GM21381 (cell line): ENCODE measurements around the gene CNPY4.
"Not testable (repeated sequence)": the region's sequence is repeated elsewhere in the genome, so short reads cannot be mapped to it uniquely, and the experiment has no call there.

Source experiments
- ATAC-seq: cut with Tn5 transposase; IDR thresholded peaks from one replicate; pipeline ENCODE4 v1.9.1; 2021; ENCODE audit warnings: mild to moderate bottlenecking, moderate library complexity; ENCODE audit not compliant: unreplicated experiment

The CNPY4 gene

DNA sequence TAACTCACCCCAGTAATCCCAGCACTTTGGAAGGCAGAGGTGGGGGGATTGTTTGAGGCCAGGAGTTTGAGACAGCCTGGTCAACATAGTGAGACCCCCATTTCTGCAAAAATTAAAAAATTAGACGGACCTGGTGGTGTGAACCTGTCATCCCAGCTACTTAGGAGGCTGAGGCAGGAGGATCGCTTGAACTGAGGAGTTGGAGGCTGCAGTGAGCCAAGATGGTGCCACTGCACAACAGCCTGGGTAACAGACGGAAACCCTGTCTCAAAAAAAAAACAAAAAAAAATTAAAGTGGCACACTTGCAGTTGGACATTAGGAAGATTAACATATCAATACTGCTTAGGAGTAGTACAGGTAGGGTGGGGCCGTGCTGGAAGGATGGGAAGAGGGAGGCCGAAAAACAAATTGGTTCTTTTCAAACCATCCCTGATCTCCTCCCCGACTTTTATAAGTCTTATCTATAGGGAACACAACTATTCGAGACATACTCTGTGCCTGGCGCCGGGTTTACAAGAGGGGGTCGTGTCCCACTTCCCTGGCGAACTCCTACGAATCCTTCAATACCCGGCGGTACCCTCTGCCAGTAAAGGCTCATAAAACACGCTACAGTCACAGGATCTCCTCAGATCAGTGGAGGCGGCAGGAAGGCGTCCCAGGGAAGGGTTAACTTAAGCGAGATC, 904 bp upstream of the CNPY4 start:
- no peak for ATAC-seq

DNA sequence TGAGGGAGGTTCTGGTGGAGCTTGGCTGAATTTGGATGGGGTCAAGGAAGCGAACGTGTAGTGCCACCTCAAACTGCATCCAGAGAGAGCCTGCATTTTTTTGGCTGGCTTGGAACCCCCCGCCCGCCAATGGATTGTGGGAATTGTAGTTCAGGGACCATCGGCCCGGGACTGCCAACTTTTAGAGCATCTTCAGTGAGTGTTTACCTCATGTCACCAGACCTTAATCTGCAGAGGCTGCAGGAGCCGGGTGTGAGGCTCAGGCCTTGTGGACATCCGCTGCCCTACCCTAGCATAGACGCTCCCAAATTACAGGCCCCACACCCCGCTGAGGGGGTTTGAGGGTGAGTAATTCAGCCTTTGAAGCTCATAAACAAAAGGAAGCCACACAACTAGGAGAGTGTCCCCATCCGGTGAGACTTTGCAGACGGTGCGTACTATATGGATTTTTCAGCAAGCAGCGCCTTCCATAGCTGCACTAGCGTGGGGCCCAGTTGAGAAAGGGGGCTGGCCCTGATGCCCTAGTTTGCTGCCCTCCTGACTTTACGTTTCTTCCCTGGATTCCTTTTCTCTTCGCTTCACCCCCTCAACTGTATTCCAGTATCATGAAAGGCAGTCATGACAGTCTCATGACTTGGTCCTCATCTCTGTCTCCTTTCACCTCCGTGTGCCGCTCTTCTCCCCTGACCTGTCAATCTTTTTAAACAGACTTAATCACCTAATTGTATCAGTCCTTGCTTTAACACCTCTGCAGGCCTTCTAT, 717 bp downstream of the CNPY4 start:
- peak; percentile 27 for ATAC-seq

DNA sequence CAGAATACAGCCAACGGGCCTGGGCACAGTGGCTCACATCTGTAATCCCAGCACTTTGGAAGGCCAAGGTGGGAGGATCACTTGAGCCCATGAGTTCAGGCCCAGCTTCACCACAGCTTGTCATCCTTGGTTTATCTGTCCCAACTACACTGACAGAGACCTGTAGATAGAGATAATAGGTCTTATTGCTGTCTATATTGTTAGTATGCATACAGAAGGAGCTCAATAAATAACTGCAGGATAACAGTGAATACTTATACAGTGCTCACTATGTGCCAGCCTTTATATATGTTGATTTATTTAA, 1.3 kb downstream of the CNPY4 start:
- no peak for ATAC-seq

DNA sequence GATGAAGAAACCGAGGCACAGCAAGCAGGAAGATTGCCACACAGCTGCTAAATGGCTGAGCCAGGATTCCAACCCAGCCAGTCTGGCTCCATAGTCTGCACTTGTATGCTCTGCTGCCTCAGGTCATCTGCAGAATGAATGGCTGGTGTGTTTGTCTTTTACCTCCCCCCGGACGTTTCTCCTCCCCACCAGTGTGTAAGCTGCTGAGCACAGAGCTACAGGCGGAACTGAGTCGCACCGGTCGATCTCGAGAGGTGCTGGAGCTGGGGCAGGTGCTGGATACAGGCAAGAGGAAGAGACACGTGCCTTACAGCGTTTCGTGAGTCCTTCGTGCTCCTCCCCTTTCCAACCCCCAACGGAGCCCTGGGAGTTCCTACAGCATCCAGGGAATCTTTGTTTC, 2.6 kb downstream of the CNPY4 start:
- no peak for ATAC-seq

DNA sequence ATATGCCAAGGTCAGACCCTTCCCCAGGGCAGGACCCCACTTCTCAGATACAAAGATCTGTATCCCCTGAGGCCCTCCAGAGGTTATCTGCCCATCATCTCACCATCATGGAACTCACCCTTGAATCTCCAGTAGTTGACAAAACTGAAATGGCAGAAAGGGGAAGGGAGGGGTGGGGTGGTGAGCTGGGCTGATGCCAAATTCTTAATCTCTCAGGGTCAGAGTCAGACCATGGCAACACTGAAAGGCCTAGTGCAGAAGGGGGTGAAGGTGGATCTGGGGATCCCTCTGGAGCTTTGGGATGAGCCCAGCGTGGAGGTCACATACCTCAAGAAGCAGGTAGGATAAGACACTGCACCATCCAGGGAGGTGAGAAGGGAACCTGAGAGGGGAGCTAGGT, 3.1 kb downstream of the CNPY4 start:
- ATAC-seq = no peak

DNA sequence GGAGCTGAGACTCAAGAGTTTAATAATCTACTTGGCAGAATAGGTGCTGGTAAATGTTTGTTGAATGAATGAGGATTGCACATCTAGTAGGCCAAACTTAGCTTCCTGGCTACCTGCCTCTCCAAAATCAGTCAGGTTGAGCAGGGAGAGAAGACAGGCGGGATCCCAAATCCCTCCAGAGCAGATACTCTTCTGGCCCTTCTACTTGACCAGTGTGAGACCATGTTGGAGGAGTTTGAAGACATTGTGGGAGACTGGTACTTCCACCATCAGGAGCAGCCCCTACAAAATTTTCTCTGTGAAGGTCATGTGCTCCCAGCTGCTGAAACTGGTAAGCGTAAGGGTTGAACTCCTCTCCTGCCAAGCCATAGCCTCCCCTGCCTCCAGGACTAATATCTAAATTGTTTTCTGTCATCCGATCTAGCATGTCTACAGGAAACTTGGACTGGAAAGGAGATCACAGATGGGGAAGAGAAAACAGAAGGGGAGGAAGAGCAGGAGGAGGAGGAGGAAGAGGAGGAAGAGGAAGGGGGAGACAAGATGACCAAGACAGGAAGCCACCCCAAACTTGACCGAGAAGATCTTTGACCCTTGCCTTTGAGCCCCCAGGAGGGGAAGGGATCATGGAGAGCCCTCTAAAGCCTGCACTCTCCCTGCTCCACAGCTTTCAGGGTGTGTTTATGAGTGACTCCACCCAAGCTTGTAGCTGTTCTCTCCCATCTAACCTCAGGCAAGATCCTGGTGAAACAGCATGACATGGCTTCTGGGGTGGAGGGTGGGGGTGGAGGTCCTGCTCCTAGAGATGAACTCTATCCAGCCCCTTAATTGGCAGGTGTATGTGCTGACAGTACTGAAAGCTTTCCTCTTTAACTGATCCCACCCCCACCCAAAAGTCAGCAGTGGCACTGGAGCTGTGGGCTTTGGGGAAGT, 5.1 kb downstream of the CNPY4 start:
- no peak for ATAC-seq

DNA sequence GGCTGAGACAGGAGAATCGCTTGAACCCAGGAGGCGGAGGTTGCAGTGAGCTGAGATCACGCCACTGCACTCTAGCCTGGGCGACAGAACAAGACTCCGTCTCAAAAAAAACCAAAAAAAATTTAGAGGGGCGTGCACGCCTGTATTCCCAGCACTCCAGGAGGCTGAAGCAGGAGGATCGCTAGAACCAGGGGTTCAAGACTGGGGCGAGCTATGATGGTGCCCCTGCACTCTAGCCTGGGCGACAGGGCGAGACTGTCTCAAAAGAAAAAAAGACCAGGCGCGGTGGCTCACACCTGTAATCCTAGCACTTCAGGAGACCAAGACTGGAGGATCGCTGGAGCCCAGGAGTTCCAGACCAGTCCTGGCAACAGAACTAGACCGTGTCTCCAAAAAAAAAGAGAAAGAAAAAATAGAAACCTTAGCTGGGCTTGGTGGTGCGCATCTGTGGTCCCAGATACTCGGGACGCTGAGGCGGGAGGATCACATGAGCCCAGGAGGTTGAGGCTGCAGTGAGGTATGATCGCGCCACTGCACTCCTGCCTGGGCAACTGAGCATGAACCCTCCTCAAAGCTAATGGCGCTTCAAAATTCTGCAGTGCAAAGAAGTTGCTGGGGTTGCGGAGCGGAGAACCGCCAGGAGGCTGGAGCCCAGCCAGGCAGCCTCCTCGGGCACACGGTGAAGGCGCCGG, 7.0 kb downstream of the CNPY4 start:
- ATAC-seq = no peak

DNA sequence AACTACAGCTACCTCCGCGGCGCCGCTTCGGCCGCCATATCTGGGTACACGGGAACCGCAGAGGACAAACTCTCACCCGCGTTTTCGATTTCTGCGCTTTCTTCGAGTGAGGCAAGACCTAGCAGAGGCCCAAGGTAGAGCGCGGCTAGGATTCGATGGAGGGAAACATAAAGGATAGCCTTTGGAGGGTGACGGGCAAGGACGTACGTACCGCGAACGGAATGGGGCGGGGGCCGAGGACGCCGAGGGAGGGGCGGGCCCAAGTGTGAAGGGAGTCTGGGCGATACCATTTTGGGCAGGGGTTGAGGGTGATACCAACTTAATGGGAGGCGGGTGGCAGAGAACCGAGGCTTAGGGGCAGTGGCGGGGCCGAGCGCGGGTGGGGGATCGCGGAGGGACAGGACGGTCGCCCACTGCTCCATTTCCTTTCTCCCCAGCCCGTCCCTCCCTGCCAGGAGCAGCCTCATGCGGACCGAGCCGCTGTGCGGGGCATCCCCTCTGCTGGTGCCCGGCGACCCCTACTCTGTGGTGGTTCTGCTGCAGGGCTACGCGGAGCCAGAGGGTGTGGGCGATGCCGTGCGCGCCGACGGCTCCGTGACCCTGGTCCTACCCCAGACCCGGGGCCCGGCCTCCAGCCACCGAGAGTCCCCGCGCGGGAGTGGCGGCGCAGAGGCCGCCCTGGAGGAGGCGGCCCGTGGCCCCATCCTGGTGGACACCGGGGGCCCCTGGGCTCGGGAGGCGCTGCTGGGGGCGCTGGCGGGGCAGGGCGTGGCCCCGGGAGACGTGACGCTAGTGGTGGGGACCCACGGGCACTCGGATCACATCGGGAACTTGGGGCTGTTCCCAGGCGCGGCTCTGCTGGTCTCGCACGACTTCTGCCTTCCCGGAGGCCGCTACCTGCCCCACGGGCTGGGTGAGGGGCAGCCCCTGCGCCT, 7.8 kb downstream of the CNPY4 start, which contains the start of gene MBLAC1:
Gene MBLAC1 (plus strand): TSS at position 37 of the 935 bp plus-strand sequence. CDS start 429 bp downstream, at position 466.
- peak; percentile 62 for ATAC-seq

DNA sequence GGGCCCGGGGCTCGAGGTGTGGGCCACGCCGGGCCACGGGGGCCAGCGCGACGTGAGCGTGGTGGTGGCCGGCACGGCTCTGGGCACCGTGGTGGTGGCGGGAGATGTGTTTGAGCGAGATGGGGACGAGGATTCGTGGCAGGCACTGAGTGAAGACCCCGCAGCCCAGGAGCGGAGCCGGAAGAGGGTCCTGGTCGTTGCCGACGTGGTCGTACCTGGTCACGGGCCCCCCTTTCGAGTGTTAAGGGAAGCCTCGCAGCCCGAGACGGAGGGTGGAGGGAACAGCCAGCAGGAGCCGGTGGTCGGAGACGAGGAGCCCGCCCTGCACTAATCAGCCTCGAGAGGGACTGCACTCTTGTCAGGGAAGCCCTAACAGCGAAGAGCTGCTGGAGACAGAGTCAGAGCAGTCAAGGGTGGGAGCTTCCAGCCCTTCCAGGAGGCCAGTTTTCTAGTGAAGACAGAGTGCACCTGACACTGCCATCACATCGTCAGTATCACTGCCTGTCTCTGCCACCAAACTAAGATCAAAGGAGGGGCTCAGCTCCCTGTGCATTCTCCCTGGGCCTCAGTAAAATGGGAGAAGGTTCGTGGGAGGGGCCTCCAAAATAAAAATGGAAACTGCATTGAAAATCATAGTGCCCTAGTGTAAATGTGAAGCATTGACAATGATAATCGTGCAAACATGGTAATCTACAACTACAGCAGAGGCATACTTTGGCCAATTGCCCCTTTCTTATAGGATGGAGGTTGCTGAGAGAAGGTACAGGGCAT, 8.6 kb downstream of the CNPY4 start:
- no peak for ATAC-seq

DNA sequence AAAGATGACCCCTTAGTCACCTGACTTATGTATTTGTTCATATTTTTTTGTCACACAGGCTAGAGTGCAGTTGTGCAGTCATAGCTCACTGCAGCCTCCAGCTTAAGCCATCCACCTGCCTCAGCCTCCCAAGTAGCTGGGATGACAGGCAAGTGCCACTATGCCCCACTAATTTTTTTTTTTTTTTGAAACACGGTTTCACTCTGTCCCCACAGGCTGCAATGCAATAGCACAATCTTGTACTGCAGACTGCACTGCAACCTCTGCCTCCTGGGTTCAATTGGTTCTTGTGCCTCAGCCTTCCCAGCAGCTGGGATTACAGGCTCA, 9.2 kb downstream of the CNPY4 start:
- no peak for ATAC-seq

DNA sequence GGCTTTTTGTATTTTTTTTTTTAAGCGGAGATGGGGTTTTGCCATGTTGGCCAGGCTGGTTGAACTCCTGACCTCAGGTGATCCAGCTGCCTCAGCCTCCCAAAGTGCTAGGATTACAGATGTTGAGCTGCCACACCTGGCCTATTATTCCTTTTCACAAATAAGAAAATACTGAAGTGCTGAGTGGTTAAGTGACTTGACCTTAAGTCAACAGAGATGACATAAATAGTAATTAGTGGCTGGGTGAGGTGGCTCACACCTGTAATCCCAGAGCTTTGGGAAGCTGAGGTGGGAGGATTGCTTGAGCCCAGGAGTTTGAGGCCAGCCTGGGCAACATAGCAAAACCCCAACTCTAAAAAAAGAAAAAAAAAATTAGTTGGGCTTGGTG, 10.8 kb downstream of the CNPY4 start:
- ATAC-seq = not testable (repeated sequence)

DNA sequence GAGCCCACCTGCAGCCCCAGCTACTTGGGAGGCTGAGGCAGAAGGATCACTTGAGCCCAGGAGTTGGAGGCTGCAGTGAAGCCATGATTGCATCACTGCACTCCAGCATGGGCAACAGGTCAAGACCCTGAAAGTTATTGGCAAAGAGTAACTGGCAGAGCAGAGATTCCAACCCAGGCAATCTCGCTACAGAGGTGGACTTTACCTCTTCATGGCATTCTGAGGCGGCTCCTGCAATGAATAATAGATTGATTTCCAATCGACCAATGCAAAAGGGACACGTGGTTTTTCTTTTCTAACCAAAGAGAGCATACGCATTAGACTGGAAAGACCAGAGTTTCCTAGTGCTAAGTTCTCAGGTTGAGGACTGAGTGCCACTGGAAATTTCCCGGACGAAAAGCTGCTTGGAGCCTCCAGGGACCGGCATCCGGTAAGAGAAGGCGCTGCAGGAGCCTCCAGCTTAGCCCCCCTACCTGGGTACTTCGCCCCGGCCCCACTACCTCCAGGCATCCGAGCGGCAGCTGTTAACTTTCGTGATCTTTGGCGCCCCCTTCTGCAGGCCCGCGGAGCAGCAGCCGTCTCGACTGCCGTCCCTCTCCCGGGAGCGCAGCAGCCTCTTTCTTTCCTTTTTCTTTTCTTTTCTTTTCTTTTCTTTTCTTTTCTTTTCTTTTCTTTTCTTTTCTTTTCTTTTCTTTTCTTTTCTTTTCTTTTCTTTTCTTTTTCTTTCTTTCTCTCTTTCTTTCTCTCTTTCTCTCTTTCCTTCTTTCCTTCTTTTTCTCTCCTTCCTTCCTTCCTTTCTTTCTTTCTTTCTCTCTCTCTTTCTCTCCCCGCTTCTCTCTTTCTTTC, 11.4 kb downstream of the CNPY4 start:
- ATAC-seq = no peak

DNA sequence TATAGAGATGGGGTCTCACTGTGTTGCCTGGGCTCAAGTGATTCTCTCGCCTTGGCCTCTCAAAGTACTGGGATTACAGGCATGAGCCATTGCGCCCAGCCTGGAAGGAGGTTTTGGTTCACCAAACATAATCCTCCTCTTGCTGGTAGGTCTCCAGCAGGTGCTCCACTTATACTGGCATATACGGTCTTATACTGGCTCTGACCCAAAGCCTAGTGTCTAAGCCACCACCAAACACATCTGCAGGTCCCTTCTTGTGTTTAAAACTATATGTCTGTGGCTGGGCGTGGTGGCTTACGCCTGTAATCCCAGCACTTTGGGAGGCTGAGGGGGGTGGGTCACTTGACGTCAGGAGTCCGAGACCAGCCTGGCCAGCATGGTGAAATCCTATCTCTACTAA, 12.7 kb downstream of the CNPY4 start:
- no peak for ATAC-seq

DNA sequence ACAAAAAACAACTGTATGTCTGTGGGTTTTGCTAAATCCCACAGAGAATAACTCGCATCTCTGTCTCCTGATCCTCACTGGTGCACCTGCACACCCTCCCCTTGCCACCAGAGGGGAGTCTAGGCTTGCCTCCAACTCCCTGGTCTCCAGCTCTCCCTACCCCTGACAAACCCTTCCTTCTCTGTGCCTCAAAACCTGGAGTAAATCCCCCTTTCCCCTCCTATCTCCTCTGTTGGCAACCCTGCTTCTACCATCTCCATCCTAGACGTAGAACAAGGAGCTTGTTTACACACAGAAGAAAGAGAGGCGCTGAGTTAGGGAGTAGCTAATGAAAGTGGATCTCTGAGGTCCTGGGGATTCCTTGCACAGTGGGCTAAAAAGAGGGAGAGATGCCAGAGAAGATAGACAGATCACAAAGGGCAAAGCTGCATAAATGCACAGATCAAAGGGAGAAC, 13.3 kb downstream of the CNPY4 start:
- no peak for ATAC-seq

DNA sequence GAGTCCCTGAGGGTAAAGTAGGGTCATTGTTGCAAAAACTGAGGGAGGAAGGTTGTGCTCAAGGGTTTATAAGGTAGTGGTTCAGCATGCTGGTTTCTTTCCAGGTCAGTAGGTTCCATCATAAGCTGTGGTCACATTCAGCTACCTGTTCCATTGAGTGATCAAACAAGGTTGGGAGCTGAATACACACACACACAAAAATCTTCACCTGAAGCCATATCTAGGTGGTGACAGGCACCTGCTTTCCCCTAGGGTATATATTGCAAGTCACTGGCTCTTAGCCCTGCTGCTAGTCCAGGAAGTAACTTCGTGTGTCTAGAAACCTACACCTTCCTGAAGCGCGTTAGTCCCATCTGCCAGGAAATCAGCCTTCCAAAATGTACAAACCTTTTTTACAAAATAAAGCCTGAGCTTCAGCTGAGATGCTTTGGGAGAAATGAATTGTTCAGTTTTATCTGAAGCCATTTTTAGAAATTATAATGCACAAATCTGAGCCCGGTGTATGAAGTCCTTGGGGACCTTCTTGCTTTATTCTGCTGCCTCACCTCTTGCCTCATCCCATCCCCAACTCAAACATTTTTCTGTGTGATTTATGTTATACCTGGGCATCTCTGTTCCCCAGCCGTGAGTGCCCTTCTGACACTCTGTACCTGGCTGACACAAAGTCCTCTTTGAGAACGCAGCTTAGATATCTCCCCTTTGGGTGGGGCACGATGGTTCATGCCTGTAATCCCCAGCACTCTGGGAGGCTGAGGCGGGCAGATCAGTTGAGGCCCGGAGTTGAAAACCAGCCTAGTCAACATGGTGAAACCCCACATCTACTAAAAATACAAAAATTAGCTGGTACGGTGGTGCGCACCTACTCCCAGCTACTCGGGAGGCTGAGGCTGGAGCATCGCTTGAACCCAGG, 18.7 kb downstream of the CNPY4 start:
- no peak for ATAC-seq

DNA sequence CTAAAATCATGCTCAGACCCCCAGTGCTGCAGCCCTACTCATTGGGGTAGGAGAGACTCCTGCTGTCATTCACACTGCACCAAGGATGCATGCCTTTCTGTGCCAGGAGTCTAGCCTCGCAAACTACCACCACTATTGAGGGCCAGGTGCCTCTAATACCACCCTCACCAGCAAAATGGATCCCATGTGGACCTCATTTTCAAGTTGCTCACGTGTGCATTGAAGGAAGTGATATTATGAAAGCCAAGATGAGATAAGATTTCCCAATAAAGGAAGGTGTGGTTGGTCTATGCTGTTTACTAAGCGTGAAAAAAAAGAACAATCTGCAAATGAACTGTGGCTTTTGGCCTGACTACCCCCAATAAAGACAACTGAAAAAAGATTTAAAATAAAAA, 22.1 kb downstream of the CNPY4 start:
- no peak for ATAC-seq

DNA sequence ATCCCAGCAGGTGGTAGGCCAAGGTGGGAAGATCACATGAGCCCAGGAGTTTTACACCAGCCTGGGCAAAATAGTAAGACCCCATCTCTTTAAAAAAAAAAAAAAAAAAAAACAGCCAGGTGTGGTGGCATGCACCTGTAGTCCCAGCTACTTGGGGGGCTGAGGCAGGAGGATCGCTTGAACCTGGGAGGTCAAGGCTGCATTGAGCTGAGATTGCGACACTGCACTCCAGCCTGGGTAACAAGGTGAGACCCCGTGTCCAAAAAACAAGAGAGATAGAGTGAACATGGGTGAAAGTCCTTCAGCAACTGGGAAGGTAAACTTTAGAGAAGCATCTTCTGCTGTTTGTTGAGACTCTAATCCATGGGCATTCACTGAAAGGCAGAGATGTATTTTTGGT, 23.0 kb downstream of the CNPY4 start:
- no peak for ATAC-seq
